HL-60 (cell line): Measurements from ENCODE around the gene ANTXR1.
"Not testable (repeated sequence)": the region's sequence is repeated elsewhere in the genome, so short reads cannot be mapped to it uniquely, and the experiment has no call there.

Experiments
- DNase-seq, 2 experiments: peaks; one replicate each; pipeline ENCODE4 v3.0.0-alpha.2; 2010 to 2020; ENCODE audit warnings: low read depth in 1 of 2, low spot score in 1 of 2
- H3K27ac ChIP-seq: fragments of 250-450 bp; sonication (Bioruptor Pico); replicated peaks from 2 replicates; pipeline ENCODE4 v1.5.1; 2020; ENCODE audit warnings: mild to moderate bottlenecking, moderate library complexity
- H3K27me3 ChIP-seq: fragments of 250-450 bp; sonication (Bioruptor Pico); 2 replicates; pipeline ENCODE4 v1.5.1; 2021; ENCODE audit warnings: mild to moderate bottlenecking, moderate library complexity; ENCODE audit not compliant: insufficient read depth, poor library complexity, severe bottlenecking
- H3K4me3 ChIP-seq: replicated peaks from 2 replicates; pipeline ENCODE4 v1.5.1; 2011; ENCODE audit warnings: mild to moderate bottlenecking, control low read depth, low read length; ENCODE audit not compliant: insufficient read depth
- GABPA ChIP-seq: IDR thresholded peaks from 2 replicates; pipeline ENCODE4 v1.6.1; 2012; ENCODE audit warnings: low read depth
- POLR2AphosphoS5 ChIP-seq: IDR thresholded peaks from 2 replicates; pipeline ENCODE4 v1.6.1; 2012; ENCODE audit warnings: low read depth
- SPI1 ChIP-seq: IDR thresholded peaks from 2 replicates; pipeline ENCODE4 v1.6.1; 2012; ENCODE audit warnings: low read depth, mild to moderate bottlenecking, borderline replicate concordance
- TF ChIP-seq, protein P1 (sequence below): IDR thresholded peaks from 2 replicates; pipeline ENCODE4 v1.6.1; 2012; ENCODE audit warnings: low read depth; ENCODE audit not compliant: insufficient replicate concordance
- TF ChIP-seq, protein P2 (sequence below): IDR thresholded peaks from one replicate; pipeline ENCODE4 v1.5.1; 2011; ENCODE audit warnings: low read length, control low read depth, inconsistent platforms; ENCODE audit not compliant: insufficient read depth

The ANTXR1 gene

DNA sequence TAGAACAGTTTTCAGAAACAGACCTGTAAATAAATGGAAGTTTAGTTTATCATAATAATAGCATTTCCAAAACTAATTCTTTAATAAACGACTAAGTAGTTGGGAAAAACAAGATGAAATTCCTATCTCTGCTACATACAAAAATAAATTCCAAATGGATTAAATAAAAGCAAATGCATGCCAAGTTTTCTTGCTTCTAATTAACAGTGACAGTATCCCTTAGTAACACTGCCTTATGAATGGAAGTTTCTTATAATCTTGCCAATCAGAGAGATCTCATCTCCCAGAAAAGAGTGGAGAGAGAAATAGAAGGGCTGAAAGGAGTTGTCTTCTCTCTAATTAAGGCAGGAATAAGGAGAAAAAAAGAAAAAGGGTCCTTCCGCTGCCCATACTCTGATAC lies 240.1 kb downstream of the ANTXR1 start:
- no peak overlapping the region for H3K4me3 ChIP-seq
- DNase-seq = no peak
- H3K27me3 ChIP-seq = no peaks in the 10 kb centered on the region
- TF ChIP-seq GABPA (no peak), POLR2AphosphoS5 (no peak), SPI1 (no peak)
- TF ChIP-seq, protein P1, sequence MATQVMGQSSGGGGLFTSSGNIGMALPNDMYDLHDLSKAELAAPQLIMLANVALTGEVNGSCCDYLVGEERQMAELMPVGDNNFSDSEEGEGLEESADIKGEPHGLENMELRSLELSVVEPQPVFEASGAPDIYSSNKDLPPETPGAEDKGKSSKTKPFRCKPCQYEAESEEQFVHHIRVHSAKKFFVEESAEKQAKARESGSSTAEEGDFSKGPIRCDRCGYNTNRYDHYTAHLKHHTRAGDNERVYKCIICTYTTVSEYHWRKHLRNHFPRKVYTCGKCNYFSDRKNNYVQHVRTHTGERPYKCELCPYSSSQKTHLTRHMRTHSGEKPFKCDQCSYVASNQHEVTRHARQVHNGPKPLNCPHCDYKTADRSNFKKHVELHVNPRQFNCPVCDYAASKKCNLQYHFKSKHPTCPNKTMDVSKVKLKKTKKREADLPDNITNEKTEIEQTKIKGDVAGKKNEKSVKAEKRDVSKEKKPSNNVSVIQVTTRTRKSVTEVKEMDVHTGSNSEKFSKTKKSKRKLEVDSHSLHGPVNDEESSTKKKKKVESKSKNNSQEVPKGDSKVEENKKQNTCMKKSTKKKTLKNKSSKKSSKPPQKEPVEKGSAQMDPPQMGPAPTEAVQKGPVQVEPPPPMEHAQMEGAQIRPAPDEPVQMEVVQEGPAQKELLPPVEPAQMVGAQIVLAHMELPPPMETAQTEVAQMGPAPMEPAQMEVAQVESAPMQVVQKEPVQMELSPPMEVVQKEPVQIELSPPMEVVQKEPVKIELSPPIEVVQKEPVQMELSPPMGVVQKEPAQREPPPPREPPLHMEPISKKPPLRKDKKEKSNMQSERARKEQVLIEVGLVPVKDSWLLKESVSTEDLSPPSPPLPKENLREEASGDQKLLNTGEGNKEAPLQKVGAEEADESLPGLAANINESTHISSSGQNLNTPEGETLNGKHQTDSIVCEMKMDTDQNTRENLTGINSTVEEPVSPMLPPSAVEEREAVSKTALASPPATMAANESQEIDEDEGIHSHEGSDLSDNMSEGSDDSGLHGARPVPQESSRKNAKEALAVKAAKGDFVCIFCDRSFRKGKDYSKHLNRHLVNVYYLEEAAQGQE = no peak
- TF ChIP-seq, protein P2, sequence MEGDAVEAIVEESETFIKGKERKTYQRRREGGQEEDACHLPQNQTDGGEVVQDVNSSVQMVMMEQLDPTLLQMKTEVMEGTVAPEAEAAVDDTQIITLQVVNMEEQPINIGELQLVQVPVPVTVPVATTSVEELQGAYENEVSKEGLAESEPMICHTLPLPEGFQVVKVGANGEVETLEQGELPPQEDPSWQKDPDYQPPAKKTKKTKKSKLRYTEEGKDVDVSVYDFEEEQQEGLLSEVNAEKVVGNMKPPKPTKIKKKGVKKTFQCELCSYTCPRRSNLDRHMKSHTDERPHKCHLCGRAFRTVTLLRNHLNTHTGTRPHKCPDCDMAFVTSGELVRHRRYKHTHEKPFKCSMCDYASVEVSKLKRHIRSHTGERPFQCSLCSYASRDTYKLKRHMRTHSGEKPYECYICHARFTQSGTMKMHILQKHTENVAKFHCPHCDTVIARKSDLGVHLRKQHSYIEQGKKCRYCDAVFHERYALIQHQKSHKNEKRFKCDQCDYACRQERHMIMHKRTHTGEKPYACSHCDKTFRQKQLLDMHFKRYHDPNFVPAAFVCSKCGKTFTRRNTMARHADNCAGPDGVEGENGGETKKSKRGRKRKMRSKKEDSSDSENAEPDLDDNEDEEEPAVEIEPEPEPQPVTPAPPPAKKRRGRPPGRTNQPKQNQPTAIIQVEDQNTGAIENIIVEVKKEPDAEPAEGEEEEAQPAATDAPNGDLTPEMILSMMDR = no peak
- H3K27ac ChIP-seq = no peak overlapping the region

DNA sequence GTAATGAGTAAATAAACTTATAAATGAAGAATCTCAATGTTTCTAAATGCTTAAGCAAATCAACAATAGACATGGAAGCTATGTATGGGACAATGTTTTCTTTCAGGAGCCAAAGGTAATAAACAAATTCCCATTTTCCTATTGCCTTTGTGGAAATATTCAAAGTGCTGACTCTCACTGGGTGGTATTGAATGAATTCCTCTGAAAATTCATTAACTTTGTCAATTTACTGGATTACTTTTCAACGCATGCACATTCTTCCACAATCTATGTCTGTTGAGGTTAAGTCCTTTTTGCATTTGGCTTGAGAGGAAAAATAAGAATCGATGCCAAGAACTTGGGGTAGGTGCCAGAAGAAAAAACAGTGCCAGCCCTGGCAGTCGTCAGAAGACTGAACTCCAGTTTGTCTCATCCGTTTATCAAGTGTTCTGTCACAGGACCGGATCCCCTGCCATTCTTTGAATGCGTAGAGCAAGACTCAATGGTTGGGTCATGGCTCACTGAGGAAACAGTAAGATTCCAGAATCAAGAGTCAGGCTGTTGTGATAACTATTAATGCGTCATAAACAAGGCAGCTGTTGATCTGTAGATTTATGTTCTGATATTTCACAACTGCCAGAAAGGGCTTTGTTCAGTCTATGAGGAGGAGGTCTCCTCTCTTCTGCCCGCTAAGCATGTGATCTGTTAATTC lies 240.8 kb downstream of the ANTXR1 start:
- Histone ChIP-seq H3K27ac (no peak overlapping the region), H3K27me3 (no peaks in the 10 kb centered on the region), H3K4me3 (no peak overlapping the region)
- DNase-seq = no peak
- TF ChIP-seq POLR2AphosphoS5 (no peak), GABPA (no peak), SPI1 (no peak)
- TF ChIP-seq, protein P2 = no peak
- TF ChIP-seq, protein P1 = no peak

DNA sequence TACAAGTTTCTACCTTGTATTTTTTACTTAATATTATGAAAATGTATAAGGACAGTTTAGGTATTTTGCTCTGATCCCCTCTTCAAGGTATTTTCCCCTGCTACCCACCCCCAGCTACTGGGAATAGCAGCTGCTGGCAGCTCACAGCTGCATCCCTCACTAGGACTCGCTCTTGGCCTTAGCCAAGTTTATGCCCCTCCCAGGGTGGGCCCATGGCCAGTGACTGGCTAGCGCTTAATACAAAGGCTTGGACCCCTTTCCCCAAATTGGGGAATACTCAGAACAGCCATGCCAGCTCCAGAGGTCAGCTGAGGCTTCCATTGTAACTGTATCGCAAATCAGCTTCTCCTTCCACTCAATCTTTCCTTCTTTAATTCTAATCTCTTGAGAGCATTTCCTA lies 242.8 kb downstream of the ANTXR1 start:
- TF ChIP-seq SPI1 = no peak
- TF ChIP-seq POLR2AphosphoS5 = no peak
- TF ChIP-seq, protein P1 = no peak
- TF ChIP-seq GABPA = no peak
- TF ChIP-seq, protein P2 = no peak
- no peaks in the 10 kb centered on the region for H3K27me3 ChIP-seq
- DNase-seq = no peak
- H3K4me3 ChIP-seq = no peak overlapping the region
- H3K27ac ChIP-seq = no peak overlapping the region

DNA sequence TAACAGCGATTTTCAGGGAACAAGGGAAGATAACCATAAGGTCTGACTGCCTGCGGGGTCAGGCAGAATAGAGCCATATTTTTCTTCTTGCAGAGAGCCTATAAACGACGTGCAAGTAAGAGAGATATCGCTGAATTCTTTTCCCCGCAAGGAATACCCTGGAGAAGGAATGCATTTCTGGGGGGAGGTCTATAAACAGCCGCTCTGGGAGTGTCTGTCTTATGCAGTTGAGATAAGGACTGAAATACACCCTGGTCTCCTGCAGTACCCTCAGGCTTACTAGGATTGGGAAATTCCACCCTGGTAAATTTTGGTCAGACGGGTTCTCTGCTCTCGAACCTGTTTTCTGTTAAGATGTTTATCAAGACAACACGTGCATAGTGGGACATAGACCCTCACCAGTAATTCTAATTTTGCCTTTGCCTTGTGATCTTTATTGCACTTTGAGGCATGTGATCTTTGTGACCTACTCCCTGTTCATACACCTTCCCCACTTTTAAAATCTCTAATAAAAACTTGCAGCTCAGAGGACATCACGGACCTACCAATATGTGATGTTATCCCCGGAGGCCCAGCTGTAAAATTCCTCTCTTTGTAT lies 247.1 kb downstream of the ANTXR1 start:
- not testable (repeated sequence) for H3K4me3 ChIP-seq, DNase-seq, H3K27ac ChIP-seq, H3K27me3 ChIP-seq
